ENCODE measurements around the gene ZNF469.
"Not testable (repeated sequence)": the region's sequence is repeated elsewhere in the genome, so short reads cannot be mapped to it uniquely, and the experiment has no call there.

Gene ZNF469

DNA sequence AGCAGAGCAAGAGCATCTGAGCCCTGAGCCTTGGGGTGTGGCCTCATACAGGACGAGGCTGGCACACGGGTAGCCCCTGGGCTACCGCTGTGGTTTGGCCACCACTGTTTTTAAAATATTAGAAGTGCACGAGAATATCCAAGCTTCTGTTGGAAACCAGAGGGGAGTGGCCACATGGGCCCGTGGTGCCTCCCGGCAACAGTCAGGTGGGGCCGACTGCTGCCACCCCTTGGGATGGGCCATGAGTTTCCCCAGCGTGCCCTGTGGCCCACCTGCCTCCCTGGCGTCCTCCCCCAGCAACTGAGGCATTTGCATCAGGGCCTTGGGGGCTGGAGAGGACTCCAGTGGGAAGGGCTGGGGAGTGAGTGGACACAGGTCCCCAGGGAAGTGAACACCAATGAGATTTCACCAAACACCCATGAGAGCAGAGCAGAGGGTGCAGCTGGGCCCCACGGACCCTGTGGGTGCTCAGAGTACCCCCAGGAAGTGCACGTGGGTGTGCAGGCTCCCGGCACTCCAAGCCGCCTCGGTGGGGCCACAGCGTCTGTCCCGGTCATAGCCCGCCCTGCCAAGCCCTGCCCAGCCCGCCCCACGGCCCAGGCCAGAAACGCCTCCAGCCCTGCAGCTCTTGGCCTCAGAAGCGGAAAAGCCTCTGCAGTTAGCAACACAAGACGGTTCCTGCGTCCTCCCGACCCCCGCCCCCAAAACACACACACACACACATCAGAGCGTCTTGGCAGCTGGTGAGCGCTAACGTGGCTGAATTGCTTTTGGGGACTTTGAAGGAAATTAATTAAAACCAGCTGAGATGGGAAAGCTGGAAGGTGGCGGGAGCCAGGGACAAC, 22.7 kb downstream of the ZNF469 start:
- Histone ChIP-seq H3K27ac (ENCODE audit: low read length) (no peak overlapping the region), H3K4me3 (ENCODE audit: low read length) (no peak overlapping the region), H3K36me3 (ENCODE audit: control insufficient read depth, low read depth, low read length) (no peaks in the 10 kb centered on the region), H3K9me3 (ENCODE audit: control insufficient read depth, low read depth, low read length) (no peaks in the 10 kb centered on the region), H3K9ac (ENCODE audit: low read length) (no peak overlapping the region), H3K27me3 (ENCODE audit: control insufficient read depth, insufficient read depth, low read length) (no peaks in the 10 kb centered on the region), H3K4me1 (ENCODE audit: control insufficient read depth, low read depth, low read length) (no peaks in the 10 kb centered on the region)

- Histone ChIP-seq H3K27me3 (ENCODE audit: control insufficient read depth, insufficient read depth, low read length) (no peaks in the 10 kb centered on the region), H3K4me1 (ENCODE audit: control insufficient read depth, low read depth, low read length) (no peaks in the 10 kb centered on the region), H3K4me3 (ENCODE audit: low read length) (no peak overlapping the region), H3K9me3 (ENCODE audit: control insufficient read depth, low read depth, low read length) (no peaks in the 10 kb centered on the region), H3K27ac (ENCODE audit: low read length) (no peak overlapping the region), H3K36me3 (ENCODE audit: control insufficient read depth, low read depth, low read length) (no peaks in the 10 kb centered on the region), H3K9ac (ENCODE audit: low read length) (no peak overlapping the region)
Observed at GRCh38 chr16:88406096-88407041, 23.6 kb downstream of the ZNF469 start.

GRCh38 chr16:88407042-88407420, 24.3 kb downstream of the ZNF469 start:
- no peak overlapping the region for H3K27ac ChIP-seq (ENCODE audit: low read length)
- H3K4me3 ChIP-seq (ENCODE audit: low read length), result no peak overlapping the region
- no peaks in the 10 kb centered on the region for H3K9me3 ChIP-seq (ENCODE audit: control insufficient read depth, low read depth, low read length)
- H3K9ac ChIP-seq (ENCODE audit: low read length), result no peak overlapping the region
- no peaks in the 10 kb centered on the region for H3K36me3 ChIP-seq (ENCODE audit: control insufficient read depth, low read depth, low read length)
- H3K27me3 ChIP-seq (ENCODE audit: control insufficient read depth, insufficient read depth, low read length), result no peaks in the 10 kb centered on the region
- no peaks in the 10 kb centered on the region for H3K4me1 ChIP-seq (ENCODE audit: control insufficient read depth, low read depth, low read length)

- Histone ChIP-seq H3K9me3 (ENCODE audit: control insufficient read depth, low read depth, low read length) (no peaks in the 10 kb centered on the region), H3K9ac (ENCODE audit: low read length) (no peak overlapping the region), H3K36me3 (ENCODE audit: control insufficient read depth, low read depth, low read length) (no peaks in the 10 kb centered on the region), H3K27ac (ENCODE audit: low read length) (no peak overlapping the region), H3K4me1 (ENCODE audit: control insufficient read depth, low read depth, low read length) (no peaks in the 10 kb centered on the region), H3K27me3 (ENCODE audit: control insufficient read depth, insufficient read depth, low read length) (no peaks in the 10 kb centered on the region), H3K4me3 (ENCODE audit: low read length) (no peak overlapping the region)
Observed at GRCh38 chr16:88407807-88408206, 25.0 kb downstream of the ZNF469 start.

DNA sequence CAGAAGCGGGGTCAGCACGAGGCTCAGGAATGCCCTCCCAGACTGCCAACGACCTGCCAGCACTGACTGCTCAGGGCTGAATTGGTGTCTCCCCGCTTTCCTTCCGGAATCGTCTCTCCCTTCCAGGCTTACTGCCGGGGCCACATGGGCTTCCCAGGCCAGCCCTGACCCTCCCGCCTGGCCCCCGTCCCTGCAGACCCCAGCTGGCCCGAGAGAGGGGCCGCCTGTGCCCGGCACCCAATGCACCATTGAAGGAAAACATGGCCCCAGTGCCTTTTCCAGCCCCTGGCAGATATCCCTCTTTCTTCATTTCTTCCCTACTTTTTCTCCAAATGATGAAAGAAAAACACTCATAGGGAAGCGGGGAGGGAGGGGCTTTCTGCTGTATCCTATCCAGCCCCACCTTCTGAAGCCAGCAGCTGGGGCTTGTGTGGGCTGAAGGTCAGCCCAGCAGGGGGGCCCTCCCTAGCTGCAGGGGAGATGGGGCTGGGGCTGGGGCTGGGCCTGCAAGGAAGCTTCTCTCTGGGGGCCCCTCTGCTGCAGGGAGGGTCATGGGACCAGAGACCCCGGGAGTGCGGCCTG, 25.9 kb downstream of the ZNF469 start:
- Histone ChIP-seq H3K9me3 (ENCODE audit: control insufficient read depth, low read depth, low read length) (no peaks in the 10 kb centered on the region), H3K4me1 (ENCODE audit: control insufficient read depth, low read depth, low read length) (no peaks in the 10 kb centered on the region), H3K9ac (ENCODE audit: low read length) (no peak overlapping the region)

DNA sequence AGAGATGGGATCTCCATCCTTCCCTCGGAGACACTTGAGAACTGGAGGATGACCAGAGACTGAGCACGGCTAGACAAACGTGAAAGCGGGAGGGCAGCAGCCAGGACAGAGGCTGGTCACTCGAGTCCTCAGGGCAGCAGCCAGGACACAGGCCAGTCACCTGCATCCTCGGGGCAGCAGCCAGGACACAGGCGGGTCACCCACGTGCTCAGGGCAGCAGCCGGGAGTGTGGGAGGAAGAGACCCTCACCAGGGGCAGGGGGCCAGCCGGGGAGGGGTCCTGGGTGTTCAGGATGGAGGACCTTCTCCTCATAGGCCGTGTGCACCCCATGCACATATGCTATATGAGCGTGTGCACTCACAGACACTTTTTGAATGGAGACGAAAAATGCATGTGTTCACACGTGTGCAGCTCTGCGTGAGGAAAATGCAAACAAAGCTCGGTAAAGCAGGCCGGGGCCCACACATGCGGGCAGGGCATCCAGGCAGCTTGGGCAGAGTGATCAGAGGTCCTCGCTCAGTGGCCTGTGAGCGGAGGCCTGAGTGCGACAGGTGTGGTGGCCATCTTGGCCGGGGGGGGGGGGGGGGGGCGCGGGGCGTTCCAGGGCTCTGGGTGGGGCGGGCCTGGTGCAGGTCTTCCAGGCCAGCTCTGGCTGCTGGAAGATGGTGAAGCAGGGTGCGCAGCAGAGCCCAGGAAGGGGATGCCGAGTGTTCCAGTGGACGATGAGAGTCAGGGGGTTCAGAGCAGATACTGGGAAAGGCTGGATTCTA, 26.7 kb downstream of the ZNF469 start:
- no peak overlapping the region for H3K4me3 ChIP-seq (ENCODE audit: low read length)
- H3K4me1 ChIP-seq (ENCODE audit: control insufficient read depth, low read depth, low read length), result no peaks in the 10 kb centered on the region
- no peaks in the 10 kb centered on the region for H3K9me3 ChIP-seq (ENCODE audit: control insufficient read depth, low read depth, low read length)
- H3K36me3 ChIP-seq (ENCODE audit: control insufficient read depth, low read depth, low read length), result no peaks in the 10 kb centered on the region
- no peaks in the 10 kb centered on the region for H3K27me3 ChIP-seq (ENCODE audit: control insufficient read depth, insufficient read depth, low read length)
- H3K9ac ChIP-seq (ENCODE audit: low read length), result no peak overlapping the region
- no peak overlapping the region for H3K27ac ChIP-seq (ENCODE audit: low read length)

More for the DNA sequence above, 25.9 kb downstream of the ZNF469 start:
- H3K36me3 ChIP-seq (ENCODE audit: control insufficient read depth, low read depth, low read length), result no peaks in the 10 kb centered on the region
- no peak overlapping the region for H3K27ac ChIP-seq (ENCODE audit: low read length)
- no peaks in the 10 kb centered on the region for H3K27me3 ChIP-seq (ENCODE audit: control insufficient read depth, insufficient read depth, low read length)
- no peak overlapping the region for H3K4me3 ChIP-seq (ENCODE audit: low read length)

- H3K27ac ChIP-seq (ENCODE audit: low read length); H3K36me3 ChIP-seq (ENCODE audit: control insufficient read depth, low read depth, low read length); H3K9me3 ChIP-seq (ENCODE audit: control insufficient read depth, low read depth, low read length); H3K27me3 ChIP-seq (ENCODE audit: control insufficient read depth, insufficient read depth, low read length); H3K9ac ChIP-seq (ENCODE audit: low read length); H3K4me3 ChIP-seq (ENCODE audit: low read length); H3K4me1 ChIP-seq (ENCODE audit: control insufficient read depth, low read depth, low read length): not testable (repeated sequence)
Observed at GRCh38 chr16:88410297-88410968, 27.7 kb downstream of the ZNF469 start.

DNA sequence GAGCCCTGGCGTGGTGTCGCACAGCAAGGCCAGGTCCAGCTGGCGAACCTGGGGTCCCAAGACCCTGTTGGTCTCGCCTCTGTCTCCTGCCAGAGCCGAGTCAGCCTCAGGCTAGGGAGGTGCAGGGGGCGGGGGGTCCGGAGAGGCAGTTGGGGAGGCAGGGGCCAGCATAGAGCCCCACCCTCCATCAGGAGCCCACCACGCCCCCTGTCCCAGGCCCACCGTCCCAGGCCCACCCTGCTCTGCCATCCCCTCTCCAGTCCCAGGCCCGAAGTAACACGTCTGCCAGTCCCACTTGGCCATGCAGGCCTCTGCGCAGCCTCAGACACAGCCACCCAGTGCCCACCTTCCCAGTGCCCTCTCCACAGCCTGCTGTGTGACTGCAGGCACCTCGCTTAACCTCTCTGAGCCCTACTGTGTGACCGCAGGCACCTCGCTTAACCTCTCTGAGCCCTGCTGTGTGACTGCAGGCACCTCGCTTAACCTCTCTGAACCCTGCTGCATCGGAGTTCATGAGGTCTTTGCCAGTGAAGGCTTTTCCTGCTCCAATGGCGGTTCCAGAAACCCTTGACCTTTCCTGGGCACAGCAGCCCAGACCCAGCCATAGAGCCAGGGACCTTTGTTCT, 29.3 kb downstream of the ZNF469 start:
- Histone ChIP-seq H3K9me3 (ENCODE audit: control insufficient read depth, low read depth, low read length) (no peaks in the 10 kb centered on the region), H3K9ac (ENCODE audit: low read length) (no peak overlapping the region), H3K4me1 (ENCODE audit: control insufficient read depth, low read depth, low read length) (no peaks in the 10 kb centered on the region), H3K36me3 (ENCODE audit: control insufficient read depth, low read depth, low read length) (no peaks in the 10 kb centered on the region), H3K27me3 (ENCODE audit: control insufficient read depth, insufficient read depth, low read length) (no peaks in the 10 kb centered on the region), H3K27ac (ENCODE audit: low read length) (no peak overlapping the region), H3K4me3 (ENCODE audit: low read length) (no peak overlapping the region)

- Histone ChIP-seq H3K9me3 (ENCODE audit: control insufficient read depth, low read depth, low read length) (no peaks in the 10 kb centered on the region), H3K4me3 (ENCODE audit: low read length) (no peak overlapping the region), H3K36me3 (ENCODE audit: control insufficient read depth, low read depth, low read length) (no peaks in the 10 kb centered on the region), H3K4me1 (ENCODE audit: control insufficient read depth, low read depth, low read length) (no peaks in the 10 kb centered on the region), H3K27me3 (ENCODE audit: control insufficient read depth, insufficient read depth, low read length) (no peaks in the 10 kb centered on the region), H3K27ac (ENCODE audit: low read length) (no peak overlapping the region), H3K9ac (ENCODE audit: low read length) (no peak overlapping the region)
Observed at GRCh38 chr16:88412766-88413165, 30.0 kb downstream of the ZNF469 start.

- Histone ChIP-seq H3K9ac (ENCODE audit: low read length) (no peak overlapping the region), H3K36me3 (ENCODE audit: control insufficient read depth, low read depth, low read length) (no peaks in the 10 kb centered on the region), H3K4me3 (ENCODE audit: low read length) (no peak overlapping the region), H3K9me3 (ENCODE audit: control insufficient read depth, low read depth, low read length) (no peaks in the 10 kb centered on the region), H3K27me3 (ENCODE audit: control insufficient read depth, insufficient read depth, low read length) (no peaks in the 10 kb centered on the region), H3K27ac (ENCODE audit: low read length) (no peak overlapping the region), H3K4me1 (ENCODE audit: control insufficient read depth, low read depth, low read length) (no peaks in the 10 kb centered on the region)
Observed at GRCh38 chr16:88413231-88413630, 30.5 kb downstream of the ZNF469 start.

Data from iPS-18a (cell line).